Stimulated activated CD4-positive, alpha-beta T cell treated with anti-CD3 and anti-CD28 coated beads, Interleukin-2, amount 100 ng/mL, for 24 hours (primary cell): Measurements from ENCODE around the gene PTPRA.
"Not testable (repeated sequence)": the region's sequence is repeated elsewhere in the genome, so short reads cannot be mapped to it uniquely, and the experiment has no call there.

Experiments
- DNase-seq, 2 donors: peaks; one replicate each; pipeline ENCODE4 v3.0.0-alpha.2; 2020

The PTPRA gene

GRCh38 chr20:3010985-3011723 lies 137.9 kb downstream of the PTPRA start:
- DNase-seq = no peak

- peak; percentile 18 to 27 for DNase-seq
These were observed 138.5 kb downstream of the PTPRA start for GRCh38 chr20:3011752-3012151.

DNA sequence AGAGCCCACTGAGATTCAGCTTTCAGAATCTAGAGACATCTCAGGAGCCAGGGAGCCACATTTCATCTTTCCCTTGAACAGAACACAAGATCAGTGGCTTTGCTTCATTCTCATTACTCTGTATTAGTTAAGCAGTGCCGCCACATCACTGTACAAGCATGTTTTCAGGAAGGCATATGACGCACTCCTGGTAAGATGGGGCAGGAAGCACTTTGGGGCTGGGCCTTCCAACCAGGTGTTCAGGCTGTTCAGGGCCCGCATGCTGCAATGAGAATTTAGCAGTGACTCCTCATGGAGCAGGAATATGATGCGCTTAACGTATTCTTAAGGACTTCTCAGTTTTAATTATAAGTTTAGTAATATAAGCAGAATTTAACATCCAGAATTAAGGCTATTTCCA lies 140.5 kb downstream of the PTPRA start:
- DNase-seq = no peak

- peak in 1 of 2 donors; percentile 31 for DNase-seq
These were observed 140.9 kb downstream of the PTPRA start for GRCh38 chr20:3014179-3014578.

DNA sequence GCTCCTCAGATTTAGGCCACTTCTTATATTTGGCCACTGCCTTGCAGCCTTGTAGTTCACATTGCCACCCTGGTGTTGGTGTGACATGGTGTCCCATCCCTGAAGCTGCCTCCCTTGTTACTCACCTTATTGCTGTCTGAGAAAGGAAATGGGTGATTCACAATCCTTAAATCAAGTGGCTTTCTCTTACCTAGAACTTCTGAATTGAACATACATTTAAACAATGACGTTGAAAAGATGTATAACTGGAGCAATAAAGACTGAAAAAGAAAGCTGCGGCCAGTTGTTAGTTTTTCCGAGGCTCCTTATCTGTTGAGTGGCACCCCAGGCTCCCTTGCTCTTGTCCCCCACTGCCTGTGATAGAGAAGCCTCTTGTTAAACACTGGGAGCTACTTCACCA lies 141.4 kb downstream of the PTPRA start:
- peak in 1 of 2 donors; percentile 50 for DNase-seq

DNA sequence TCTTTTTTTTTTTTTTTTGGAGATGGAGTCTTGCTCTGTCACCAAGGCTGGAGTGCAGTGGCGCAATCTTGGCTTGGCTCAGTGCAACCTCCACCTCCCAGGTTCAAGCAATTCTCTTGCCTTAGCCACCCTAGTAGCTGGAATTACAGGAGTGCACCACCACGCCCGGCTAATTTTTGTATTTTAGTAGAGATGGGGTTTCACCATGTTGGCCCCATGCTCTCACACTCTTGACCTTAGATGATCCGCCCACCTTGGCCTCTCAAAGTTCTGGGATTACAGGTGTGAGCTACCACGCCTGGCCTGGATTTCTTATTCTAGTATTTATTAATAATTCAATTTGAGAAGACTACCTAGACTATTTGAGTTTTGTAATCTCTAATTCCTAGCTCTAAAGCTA lies 142.0 kb downstream of the PTPRA start:
- DNase-seq = peak in 1 of 2 donors; percentile 20

GRCh38 chr20:3021327-3021726 lies 148.0 kb downstream of the PTPRA start:
- no peak for DNase-seq

DNA sequence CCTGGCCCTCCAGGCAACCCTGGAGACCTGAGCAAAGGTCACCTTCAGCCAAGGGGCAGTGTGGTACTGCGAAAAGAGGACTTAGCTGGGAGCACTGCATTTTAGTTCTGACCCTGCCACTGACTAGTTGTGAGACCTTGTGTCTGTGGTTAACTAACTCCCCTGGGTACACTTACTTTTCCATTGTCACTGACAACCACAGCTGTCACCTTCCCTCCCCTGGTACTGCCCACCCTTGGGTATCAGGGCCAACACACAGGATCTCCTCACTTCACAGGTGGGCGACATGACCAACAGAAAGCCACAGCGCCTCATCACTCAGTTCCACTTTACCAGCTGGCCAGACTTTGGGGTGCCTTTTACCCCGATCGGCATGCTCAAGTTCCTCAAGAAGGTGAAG lies 148.5 kb downstream of the PTPRA start:
- DNase-seq = no peak

- DNase-seq = not testable (repeated sequence)
These were observed 149.5 kb downstream of the PTPRA start for GRCh38 chr20:3022559-3023490.

GRCh38 chr20:3027987-3028386 lies 154.7 kb downstream of the PTPRA start:
- no peak for DNase-seq

DNA sequence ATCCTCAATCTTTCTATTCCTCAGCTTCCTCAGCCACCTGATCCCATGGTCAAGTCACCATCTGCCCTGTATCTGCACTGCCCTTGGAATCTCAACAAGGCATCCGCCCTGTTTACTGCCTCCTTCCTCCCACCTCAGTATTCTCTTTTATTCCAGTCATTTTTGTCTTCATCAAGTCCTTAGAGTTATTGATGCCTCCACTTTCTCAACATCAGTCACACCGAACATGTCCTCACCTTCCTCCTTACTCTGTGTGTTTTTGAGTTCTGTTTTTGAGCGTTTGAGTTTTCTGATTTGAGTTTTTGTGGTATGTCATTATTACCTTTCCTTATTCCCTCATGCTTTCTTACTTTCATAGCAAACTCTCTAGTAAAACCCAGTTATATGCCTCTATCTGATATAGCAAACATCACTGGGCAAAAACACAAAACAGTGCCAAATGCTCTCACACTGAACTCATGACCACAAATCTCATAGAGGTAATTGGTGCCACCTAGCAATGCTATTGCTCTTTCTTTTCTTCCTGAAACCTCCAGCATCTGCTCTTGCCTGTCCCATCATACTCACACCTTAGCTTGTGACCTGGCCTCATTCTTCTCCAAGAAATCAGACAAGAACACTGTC lies 158.4 kb downstream of the PTPRA start:
- DNase-seq = no peak

DNA sequence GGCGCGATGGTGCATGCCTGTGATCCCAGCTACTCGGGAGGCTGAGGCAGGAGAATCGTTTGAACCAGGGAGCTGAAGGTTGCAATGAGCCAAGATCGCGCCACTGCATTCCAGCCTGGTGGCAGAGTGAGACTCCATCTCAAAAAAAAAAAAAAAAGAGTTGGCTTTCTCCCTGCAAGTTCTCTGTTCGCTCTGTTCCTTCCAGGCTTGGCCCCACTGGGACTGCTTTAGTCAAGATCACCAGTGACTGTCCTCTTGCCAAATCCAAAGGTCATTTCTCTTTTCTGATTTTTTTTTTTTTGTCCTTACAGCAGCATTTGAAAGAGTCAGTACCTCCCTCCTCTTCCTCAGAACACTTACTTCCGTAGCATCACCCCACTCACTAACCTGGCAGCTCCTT lies 159.3 kb downstream of the PTPRA start:
- no peak for DNase-seq

DNA sequence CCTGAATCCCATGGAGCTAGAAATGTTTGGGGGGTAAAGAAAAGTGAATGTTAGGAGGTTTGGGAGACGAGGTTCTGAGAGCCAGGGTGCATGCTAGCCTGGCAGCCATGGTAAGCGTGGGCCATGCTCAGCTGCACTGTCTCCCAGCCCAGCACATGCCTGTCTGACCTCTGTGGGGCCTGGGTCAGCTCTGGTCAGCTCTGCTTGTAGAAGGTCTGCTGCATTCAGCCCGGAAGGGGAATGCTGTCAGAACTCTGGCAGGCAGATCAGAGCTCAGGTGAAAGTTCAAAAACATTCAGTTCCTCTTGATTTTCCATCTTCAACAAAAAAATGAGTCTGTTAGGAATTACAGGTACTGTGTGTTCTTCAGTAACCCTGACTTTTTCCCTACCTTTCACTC lies 164.4 kb downstream of the PTPRA start:
- no peak for DNase-seq

GRCh38 chr20:3038454-3038853 lies 165.2 kb downstream of the PTPRA start:
- no peak for DNase-seq

- DNase-seq = no peak
These were observed 166.1 kb downstream of the PTPRA start for GRCh38 chr20:3039426-3039825.

DNA sequence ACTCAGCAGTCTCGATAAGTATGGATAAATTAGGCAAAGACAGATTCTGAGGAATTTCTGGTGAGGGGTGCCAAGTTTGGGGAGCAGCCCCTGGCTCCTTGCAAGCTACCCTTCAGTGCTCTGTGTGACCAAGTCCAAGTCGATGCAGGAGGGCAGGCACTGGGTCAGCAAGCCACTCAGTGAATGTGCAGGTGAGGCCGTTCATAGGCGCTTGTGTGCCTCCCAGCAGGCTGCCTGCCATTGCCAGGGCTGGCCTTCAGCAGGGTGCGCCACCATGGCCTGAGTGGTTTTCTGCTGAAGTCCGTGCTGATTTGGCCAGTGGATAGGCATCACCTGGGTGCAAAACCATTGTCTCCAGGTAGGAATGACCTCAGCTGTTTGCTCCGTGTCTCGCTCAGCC lies 166.8 kb downstream of the PTPRA start:
- no peak for DNase-seq

DNA sequence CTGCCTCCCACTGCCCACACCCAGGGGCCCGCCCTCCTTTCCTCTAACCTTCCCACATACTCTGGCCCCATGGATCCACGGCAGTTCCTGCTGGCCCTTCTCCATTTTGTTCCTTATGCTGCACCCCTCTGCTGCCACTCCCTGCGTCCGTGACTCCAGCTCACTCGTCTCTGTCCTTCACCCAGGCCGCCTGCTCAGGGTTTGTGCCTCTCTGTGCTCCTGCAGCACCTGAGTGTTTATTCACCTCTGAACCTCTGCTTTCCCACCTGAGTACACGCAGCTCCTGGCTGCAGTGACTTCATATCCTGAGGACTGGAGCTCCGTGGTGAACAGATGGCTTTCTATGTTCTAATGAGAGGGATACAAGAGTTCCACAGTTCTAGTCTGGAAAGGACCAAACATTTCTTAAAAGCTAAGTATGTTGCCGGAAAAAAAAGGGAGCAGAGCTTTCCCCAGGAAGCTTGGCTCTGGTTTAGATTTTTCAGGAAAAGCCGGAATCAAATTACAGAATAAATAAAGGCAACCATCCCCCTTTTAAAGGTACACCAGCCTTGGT lies 168.7 kb downstream of the PTPRA start:
- DNase-seq = no peak

- no peak for DNase-seq
These were observed 169.3 kb downstream of the PTPRA start for GRCh38 chr20:3042625-3043024.

DNA sequence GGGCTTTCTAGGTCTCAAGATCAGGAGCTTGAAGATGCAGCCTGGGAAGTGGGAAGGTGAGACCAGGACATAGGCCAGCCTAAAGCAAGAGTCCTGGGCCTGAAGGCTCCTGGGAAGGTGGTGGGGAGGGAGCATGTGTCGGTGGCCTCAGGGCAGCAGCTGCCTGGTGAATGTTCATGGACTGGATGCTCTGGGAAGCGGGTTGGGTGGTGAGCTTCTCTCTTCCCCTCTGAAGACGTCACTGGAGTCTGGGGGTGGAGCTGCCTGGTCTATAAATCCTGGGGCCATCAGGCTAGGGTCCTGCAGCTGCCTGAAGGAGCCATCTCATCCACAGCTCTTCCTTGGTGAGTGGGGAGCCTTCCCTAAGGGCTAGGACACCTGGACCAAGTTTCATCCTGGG lies 170.0 kb downstream of the PTPRA start, which contains the start of gene GNRH2:
Gene GNRH2, plus strand, starts transcription at position 301 of the 400 bp plus-strand sequence. CDS start 793 bp downstream, outside the sequence.
- no peak for DNase-seq

DNA sequence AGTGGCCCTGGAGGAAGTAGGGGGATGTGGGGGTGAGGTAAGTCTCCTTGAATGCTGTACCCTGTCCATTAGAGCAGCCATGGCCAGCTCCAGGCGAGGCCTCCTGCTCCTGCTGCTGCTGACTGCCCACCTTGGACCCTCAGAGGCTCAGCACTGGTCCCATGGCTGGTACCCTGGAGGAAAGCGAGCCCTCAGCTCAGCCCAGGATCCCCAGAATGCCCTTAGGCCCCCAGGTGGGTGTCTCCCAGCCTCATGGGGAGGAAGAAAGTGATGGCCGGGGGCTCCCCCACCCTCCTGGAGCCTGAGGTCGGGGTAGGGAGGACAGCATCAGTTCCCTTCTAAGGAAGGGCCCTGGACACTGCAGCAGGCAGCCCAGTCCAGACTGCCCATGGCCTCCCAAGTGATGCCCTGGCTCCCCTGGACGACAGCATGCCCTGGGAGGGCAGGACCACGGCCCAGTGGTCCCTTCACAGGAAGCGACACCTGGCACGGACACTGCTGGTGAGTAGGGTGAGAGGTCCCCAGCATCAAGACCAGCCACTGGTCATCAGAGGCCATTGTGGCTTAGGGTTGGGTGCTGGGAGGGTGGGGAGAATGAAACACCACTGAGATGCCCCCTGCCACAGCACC lies 171.2 kb downstream of the PTPRA start:
- DNase-seq = no peak

DNA sequence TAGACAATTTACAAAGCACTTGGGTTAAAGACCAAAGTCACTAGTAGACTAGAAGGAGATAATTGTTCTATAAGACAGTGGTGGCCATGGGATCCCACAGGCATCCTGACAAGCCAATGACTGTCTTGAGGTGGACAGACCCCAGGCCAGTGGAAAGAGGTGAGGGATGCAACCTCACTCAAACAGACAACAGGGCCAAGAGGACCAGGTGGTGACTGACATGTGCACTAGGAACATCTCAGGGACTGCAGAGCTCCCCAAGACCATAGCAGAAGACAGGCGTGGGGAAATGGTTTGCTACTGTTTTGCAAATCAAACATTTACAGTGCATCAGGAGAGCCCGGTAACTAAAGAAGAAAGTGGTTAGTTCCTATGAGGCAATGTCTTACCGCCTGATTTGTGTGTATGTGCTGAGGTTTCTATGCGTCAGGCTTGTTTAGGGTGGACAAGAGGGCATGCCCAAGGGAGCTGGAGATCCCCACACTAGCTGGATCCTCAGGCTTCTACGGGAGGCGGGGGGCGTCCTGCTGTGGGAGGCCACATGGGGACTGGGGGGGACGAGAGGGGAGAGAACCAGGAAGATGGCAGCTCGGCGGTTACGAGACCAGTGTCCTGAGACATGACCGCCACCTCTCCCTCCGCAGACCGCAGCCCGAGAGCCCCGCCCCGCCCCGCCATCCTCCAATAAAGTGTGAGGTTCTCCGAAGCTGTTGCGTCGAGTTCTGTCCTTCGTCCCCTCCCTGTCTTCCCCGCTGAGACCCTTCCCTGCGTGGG lies 171.9 kb downstream of the PTPRA start:
- DNase-seq = peak; percentile 60 to 72
